ENCODE measurements around the gene COL16A1. TPM values are rescaled to one million over a fixed set of nuclear protein-coding genes. Genes with fewer than 3 reads are reported as not detected.

COL16A1 gene
- total RNA-seq, 2 donors from 2014 or later, result 7.4 to 9.9 TPM

DNA sequence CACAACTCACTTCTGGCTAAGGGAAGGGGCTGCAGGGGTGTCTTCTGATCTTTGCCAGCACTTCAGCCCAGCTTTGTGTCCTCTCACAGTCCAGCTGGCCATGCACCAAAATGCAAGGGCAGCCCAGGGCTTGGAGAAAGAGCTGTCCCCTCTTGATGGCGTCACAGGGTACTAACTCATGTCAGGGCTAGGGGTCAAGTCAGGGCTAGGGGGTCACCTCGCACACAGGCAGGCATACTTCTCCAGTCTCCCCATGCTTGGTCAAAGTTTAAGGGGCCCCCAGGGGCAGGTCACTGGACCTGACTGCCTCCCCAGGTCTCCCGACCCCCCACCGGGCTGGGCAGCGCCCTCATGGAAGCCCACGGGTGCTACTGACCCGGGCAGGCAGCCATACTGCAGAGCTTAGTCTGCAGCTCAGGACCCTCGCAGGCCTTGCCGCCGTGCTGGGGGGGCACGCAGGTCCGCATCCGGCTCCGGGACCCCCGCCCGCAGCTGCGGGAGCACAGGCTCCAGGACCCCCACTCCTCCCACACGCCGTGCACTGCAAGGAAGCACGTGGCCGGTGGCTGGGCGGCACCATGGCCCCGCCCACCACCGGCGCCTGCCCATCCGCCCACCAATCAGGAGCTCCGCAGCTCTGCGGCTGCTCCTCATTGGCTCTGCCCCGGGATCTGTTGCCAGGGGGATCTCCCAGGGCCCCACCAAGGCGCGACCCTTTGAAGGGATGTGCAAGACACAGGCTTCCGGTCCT lies 38.8 kb upstream of the COL16A1 start:
- Mint-ChIP-seq H3K27ac (no peak overlapping the region), H3K9me3 (no peaks in the 10 kb centered on the region), H3K36me3 (ENCODE audit: low read depth) (no peaks in the 10 kb centered on the region), H3K27me3 (ENCODE audit: insufficient read depth) (peaks cover 2% of the 10 kb centered on the region), H3K4me1 (peaks cover 23% of the 10 kb centered on the region), H3K4me3 (no peak overlapping the region)
- peak; percentile 76 for DNase-seq
- no peaks in the 10 kb centered on the region for H3K9me3 ChIP-seq (ENCODE audit: control insufficient read depth, low read length)
- TF ChIP-seq, protein P1, sequence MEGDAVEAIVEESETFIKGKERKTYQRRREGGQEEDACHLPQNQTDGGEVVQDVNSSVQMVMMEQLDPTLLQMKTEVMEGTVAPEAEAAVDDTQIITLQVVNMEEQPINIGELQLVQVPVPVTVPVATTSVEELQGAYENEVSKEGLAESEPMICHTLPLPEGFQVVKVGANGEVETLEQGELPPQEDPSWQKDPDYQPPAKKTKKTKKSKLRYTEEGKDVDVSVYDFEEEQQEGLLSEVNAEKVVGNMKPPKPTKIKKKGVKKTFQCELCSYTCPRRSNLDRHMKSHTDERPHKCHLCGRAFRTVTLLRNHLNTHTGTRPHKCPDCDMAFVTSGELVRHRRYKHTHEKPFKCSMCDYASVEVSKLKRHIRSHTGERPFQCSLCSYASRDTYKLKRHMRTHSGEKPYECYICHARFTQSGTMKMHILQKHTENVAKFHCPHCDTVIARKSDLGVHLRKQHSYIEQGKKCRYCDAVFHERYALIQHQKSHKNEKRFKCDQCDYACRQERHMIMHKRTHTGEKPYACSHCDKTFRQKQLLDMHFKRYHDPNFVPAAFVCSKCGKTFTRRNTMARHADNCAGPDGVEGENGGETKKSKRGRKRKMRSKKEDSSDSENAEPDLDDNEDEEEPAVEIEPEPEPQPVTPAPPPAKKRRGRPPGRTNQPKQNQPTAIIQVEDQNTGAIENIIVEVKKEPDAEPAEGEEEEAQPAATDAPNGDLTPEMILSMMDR (conservative IDR thresholded peaks at IDR 0.05), result no peak
- peaks cover 5% of the 10 kb centered on the region for H3K36me3 ChIP-seq (ENCODE audit: control insufficient read depth, insufficient read depth, low read length)
- no peak overlapping the region for H3K27ac ChIP-seq (ENCODE audit: low read depth, low read length)
- 91 to 92% methylated on average over 7 to 32 of the region's 32 CpGs for WGBS, 2 experiments (ENCODE audit: insufficient coverage in 1 of 2, insufficient read length in 1 of 2)
- H3K27me3 ChIP-seq (ENCODE audit: control insufficient read depth, insufficient read depth, low read length, poor library complexity, severe bottlenecking), result no peaks in the 10 kb centered on the region
- peaks cover 5% of the 10 kb centered on the region for H3K4me1 ChIP-seq (ENCODE audit: control insufficient read depth, insufficient read depth, low read length)
- no peak overlapping the region for H3K4me3 ChIP-seq (ENCODE audit: low read length)
- no peak overlapping the region for H3K9ac ChIP-seq (ENCODE audit: extremely low read depth, low read length, poor library complexity, severe bottlenecking)

- peaks cover 2% of the 10 kb centered on the region for H3K27me3 Mint-ChIP-seq (ENCODE audit: insufficient read depth)
- no peak overlapping the region for H3K4me3 Mint-ChIP-seq
- no peaks in the 10 kb centered on the region for H3K9me3 Mint-ChIP-seq
- H3K27me3 ChIP-seq (ENCODE audit: control insufficient read depth, insufficient read depth, low read length, poor library complexity, severe bottlenecking), result no peaks in the 10 kb centered on the region
- peak overlapping the region; percentile 57 for H3K27ac ChIP-seq (ENCODE audit: low read depth, low read length)
- H3K36me3 ChIP-seq (ENCODE audit: control insufficient read depth, insufficient read depth, low read length), result peaks cover 5% of the 10 kb centered on the region
- H3K36me3 Mint-ChIP-seq (ENCODE audit: low read depth), result no peaks in the 10 kb centered on the region
- TF ChIP-seq, protein P1 (conservative IDR thresholded peaks at IDR 0.05), result no peak
- no peaks in the 10 kb centered on the region for H3K9me3 ChIP-seq (ENCODE audit: control insufficient read depth, low read length)
- 54 to 72% methylated on average over 10 to 12 of the region's 12 CpGs for WGBS, 2 experiments (ENCODE audit: insufficient coverage in 1 of 2, insufficient read length in 1 of 2)
- no peak overlapping the region for H3K9ac ChIP-seq (ENCODE audit: extremely low read depth, low read length, poor library complexity, severe bottlenecking)
- H3K27ac Mint-ChIP-seq, result no peak overlapping the region
- no peak overlapping the region for H3K4me3 ChIP-seq (ENCODE audit: low read length)
- peaks cover 5% of the 10 kb centered on the region for H3K4me1 Mint-ChIP-seq
- DNase-seq, result peak; percentile 84
- no peaks in the 10 kb centered on the region for H3K4me1 ChIP-seq (ENCODE audit: control insufficient read depth, insufficient read depth, low read length)
Observed at GRCh38 chr1:31739346-31739745, 35.5 kb upstream of the COL16A1 start.

DNA sequence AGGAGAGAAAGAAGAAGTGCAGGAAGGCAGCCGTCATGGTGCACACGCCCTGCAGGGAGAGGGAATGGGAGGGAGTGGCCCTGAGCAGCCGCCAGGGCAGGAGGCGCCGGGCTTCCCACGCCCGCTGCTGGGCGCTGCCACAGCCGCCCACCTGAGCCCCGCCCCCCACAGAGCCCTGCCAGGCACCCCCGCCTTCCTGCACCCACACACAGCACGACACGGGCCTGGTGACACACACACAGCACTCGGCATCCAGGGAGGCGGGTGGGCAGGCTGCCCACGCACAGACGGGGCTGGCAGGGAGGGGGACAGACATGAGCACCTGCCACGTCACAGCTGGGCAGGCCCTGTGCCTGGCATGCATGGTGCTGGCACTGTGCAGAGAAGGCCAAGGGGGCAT lies 32.9 kb upstream of the COL16A1 start:
- Histone ChIP-seq H3K4me3 (ENCODE audit: low read length) (no peak overlapping the region), H3K36me3 (ENCODE audit: control insufficient read depth, insufficient read depth, low read length) (peaks cover 5% of the 10 kb centered on the region), H3K27me3 (ENCODE audit: control insufficient read depth, insufficient read depth, low read length, poor library complexity, severe bottlenecking) (no peaks in the 10 kb centered on the region), H3K27ac (ENCODE audit: low read depth, low read length) (no peak overlapping the region), H3K9me3 (ENCODE audit: control insufficient read depth, low read length) (no peaks in the 10 kb centered on the region), H3K9ac (ENCODE audit: extremely low read depth, low read length, poor library complexity, severe bottlenecking) (no peak overlapping the region), H3K4me1 (ENCODE audit: control insufficient read depth, insufficient read depth, low read length) (no peaks in the 10 kb centered on the region)
- H3K36me3 Mint-ChIP-seq (ENCODE audit: low read depth), result no peaks in the 10 kb centered on the region
- H3K27me3 Mint-ChIP-seq (ENCODE audit: insufficient read depth), result no peaks in the 10 kb centered on the region
- no peak for DNase-seq
- H3K4me1 Mint-ChIP-seq, result peaks cover 5% of the 10 kb centered on the region
- H3K4me3 Mint-ChIP-seq, result no peak overlapping the region
- H3K27ac Mint-ChIP-seq, result no peak overlapping the region
- WGBS, 2 experiments (ENCODE audit: insufficient coverage in 1 of 2, insufficient read length in 1 of 2), result 91% methylated on average over 14 to 18 of the region's 18 CpGs
- TF ChIP-seq, protein P1 (conservative IDR thresholded peaks at IDR 0.05), result no peak
- H3K9me3 Mint-ChIP-seq, result no peaks in the 10 kb centered on the region

Data from endodermal cell (in vitro differentiated cells).